GM10847 (cell line): Measurements from ENCODE around the gene LHX4.

Experiments
- POLR2A ChIP-seq: IDR thresholded peaks from 2 replicates; pipeline ENCODE4 v1.6.1; 2011; ENCODE audit not compliant: insufficient read length; ENCODE audit errors: extremely low read depth

The LHX4 gene

DNA sequence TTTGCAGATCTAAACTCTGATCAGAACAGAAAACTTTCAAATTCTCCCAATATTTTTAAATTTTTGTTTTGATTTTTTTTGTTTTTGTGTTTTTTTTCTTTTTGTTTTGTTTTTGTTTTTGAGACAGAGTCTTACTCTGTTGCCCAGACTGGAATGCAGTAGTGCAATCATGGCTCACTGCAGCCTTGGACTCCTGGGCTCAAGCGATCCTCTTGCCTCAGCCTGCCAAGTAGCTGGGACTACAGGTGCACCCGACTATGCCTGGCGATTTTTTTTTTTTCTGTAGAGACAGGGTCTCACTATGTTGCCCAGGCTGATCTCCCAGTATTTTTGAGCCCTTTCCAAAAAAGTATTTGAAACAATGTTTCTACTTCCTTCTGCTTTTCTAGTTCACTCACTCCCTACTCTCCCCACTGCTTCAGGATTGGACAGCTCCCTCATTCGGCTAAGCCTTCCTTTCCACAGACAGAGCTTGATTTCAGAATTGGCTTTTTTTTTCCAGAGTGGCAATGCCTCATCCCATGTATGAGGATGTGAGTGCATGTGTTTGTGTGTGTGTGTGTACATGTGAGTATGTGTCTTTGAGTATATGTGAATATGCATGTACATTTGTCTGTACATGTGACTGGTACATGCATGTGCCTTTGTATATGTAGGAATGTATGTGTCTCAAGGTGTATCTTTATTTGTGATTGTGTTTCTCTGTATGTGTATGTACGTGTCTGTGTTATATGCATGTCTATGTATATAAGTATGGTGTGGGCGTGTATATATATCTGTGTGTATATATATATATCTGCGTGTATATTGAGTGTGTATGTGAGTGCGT, 11.9 kb downstream of the LHX4 start:
- TF ChIP-seq POLR2A, result no peak

DNA sequence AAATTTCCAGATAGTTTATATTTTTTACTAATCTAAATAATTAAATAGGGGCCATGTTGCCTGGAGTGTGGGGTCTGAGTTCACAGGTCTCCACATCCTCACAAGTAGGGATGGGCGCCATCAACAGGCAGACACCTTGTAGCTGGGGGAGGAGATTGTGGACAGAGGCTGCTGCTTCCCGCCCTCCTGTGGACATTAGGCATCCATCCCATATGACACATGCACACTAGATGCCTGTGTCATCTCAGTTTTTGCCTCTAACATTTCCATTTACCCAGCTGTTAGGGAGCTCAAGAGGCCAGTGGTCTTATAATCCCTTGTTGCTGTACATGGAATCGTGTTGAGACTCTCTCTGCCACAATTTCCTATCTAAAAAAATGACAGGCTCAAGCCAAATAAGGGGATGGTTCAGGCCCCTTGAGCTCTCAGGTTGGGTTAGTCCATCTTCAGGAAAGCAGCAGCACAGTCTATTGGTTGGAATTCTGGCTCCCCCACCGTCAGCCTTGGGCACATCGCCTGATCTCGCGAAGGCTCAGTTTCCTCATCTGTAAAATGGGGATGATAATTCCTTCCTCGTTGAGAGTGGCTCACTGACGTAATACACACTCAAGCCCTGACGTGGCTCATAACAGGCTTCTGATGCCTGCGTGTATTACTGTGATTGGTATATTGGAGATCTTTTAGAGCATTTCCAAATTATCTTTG, 13.6 kb downstream of the LHX4 start:
- TF ChIP-seq POLR2A, result no peak

DNA sequence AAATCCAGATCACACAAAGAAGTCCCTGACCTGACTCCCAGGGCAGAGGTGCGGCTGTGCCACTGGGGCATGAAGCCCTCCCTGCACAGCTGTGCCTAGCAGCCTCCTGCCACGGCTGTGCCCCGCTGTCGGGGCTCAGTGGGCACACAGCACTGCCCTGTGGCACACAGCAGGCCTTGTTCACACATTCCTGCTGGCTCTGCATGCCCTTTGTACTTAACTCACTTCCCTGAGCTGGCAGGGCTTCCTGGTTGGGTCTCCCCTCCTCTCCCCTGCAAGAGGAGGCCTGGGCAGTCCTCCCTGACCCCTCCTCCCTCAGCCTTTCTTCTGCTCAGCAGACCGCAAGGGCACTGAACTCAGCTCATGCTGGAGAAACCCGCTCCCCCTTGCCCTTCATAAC, 14.8 kb downstream of the LHX4 start:
- no peak for TF ChIP-seq POLR2A

DNA sequence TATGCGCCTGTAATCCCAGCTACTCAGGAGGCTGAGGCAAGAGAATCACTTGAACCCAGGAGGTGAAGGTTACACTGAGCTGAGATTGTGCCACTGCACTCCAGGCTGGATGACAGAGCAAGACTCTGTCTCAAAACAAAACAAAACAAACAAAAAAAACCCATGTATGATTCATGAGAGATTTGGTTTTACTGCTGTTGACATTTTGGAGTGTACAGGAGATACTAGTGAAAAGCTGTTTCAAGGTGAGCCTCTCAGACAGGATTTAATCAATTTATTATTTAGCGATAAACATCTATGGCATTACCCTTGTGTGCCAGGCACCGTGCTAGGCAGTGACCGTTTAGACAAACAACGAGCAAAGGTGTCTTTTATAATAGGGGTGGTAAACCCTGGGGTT, 16.5 kb downstream of the LHX4 start:
- no peak for TF ChIP-seq POLR2A

DNA sequence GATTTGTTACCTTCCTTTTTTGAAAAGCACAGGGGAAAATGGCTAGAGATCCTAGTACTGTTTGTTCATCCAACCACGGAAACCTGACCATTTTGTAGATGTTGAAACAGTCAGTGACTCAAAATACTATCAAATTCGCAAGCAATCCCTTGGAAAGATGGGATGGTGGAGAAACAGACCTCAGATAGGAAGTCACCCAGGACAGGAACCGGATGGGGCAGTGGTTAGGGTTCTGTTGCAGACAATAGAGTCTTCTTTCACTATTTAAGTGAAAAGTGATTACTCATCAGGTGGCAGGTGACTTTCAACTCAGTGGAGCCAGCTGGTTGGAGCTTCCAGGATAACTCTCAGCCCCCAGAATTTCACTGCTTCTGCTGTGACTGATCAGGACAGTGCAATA, 17.0 kb downstream of the LHX4 start:
- TF ChIP-seq POLR2A, result no peak

DNA sequence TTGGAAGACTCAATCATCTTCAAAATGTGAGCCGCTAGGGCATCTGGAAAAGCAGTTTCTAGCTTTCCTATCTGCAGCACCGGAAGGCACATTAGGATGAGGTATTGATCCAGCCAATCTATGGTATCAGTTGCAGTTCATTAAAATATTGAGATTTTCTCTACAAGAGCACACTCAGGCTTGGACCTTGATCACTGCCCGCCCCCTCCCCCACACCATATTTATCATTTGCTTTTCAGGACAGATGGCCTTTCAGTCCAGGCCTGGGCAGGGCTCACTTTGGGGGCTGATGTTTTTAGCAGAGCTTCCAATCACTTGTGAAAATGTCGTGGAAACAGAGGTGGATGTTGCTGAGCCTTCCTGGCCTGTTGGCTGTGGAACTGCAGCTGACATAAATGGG, 17.5 kb downstream of the LHX4 start:
- TF ChIP-seq POLR2A, result no peak

DNA sequence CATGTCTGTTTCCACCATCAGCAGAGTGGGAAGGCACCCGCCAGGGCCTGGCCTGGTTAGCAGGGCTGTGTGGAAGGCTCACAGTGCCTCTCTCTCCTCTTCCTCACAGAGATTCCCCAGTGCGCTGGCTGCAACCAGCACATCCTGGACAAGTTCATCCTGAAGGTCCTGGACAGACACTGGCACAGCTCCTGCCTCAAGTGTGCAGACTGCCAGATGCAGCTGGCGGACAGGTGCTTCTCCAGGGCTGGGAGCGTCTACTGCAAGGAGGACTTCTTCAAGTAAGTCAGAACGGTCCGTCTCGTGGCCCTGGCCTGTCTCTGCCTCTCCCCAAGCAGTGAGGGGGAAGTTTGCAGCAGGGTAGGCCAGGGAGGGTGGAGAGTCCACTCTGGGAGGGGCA, 18.1 kb downstream of the LHX4 start:
- no peak for TF ChIP-seq POLR2A

DNA sequence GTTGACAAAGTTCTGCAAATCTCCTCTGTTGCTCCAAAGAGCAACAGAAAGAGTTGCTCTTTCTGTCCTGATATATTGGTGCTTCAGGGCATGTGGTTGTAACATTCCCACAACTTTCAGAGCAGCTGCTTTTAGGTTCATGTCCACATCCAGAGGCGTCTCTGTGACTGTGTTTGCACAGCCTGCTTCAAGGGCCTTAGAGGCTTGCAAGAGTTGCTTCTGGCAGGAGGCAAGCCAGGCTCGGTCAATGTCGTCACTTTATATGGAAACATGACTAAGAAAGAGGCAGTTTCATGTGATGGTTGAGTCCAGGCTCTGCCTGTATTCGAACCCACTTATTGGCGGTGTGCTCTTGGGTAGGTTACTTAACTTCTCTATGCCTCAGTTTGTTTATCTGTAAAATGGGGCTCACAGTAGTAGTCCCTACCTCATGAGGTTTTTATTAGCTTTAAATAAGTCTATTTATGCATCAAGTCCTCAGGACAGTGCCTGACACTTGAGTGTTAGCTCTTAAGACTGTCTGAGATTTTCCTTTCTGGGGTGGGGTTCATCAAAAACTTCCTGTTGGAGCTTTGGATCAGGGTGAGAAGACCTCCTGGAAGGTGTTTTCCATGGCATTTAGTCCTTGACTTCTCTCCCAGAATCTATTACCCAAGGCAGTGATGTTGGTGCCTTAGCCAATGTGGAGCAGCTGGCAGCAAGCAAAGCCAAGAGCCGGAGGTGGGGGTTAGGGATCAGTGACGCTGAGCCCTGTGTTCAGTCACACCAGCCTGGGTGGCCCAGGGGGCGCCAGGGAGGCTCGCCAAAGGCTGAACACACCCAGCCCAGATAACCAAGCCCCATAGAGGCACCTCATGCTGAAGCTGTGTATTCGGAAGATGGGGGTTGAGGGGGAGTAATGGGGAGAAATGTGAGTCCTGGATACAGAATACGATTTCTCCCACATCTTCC, 18.9 kb downstream of the LHX4 start:
- TF ChIP-seq POLR2A, result no peak

DNA sequence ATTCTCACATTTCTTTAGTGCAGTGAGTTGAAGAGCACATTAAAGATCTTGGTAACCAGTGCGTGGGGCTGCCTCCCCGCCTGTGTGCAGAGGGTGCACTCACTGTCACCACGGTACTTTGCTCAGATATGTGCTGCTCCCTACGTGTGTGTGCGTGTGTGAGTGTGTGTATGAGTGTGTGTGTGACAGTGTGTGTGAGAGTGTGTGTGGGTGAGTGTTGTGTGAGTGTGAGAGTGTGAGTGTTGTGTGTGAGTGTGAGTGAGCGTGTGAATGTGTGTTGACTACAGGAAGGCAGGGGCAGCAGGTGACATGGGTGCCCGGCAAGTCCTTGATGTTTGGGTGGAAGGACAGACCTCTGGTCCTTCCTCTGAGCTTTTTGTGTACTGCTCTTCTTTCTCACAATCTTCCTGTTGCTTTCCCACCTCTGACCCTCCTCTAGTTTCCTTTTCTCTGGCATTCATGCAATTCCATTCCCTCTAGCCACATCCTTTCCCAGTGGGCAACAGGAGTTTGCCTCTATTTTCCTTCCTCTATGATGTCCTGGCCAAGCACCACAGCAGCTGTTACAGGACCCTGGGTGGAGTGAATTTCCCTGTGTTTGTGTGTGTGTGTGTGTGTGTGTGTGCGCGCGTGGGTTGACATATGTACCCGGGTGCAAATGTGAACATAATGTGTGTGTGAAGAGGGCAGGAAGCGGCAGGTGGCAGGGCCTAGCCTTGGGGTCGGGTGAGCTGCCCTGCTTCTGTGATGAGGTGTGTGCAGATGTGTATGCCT, 19.8 kb downstream of the LHX4 start:
- TF ChIP-seq POLR2A, result no peak

DNA sequence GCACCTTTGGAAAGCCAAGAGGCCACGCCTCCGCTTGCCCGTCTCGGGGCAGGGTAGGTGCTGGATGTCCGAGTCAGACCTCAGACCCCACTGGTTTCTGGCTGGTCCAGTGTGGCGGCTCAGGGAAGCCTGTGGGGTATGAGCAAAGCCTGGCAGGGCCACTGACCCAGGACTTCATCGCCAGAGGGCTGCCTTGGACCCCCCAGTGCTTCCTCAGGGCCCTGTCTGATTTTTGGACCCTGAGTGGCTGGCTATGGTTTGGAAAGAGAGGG, 20.4 kb downstream of the LHX4 start:
- TF ChIP-seq POLR2A, result no peak

DNA sequence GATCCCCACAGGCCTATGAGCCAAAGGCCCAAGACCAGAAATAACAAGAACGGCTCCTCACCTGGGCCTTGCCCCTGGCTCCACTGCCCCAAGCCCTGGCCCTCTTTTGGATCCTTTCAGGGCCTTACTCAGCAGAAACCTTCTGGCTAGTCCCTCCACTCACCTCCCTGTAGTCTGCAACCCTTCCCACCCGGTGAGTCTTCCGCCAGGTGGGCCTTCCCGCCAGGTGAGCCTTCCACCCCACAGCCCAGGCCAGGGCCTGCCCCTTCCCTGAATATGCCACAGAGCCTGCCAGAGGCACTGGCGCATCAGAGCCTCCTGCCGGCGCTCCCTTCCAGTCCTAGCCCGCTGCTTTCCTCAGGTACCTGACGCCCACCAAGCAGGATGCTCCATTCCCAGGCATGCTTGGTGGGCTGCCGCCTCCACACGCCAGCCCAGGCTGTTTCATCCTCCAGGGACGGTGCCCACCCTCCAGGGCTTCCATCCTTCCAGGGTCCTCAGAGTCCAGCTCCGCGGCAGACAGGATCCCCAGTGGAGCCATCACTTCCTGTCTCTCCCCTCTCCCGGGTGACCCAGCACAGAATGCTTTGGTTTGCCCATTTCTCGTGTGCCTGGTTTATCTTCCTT, 20.9 kb downstream of the LHX4 start:
- no peak for TF ChIP-seq POLR2A

DNA sequence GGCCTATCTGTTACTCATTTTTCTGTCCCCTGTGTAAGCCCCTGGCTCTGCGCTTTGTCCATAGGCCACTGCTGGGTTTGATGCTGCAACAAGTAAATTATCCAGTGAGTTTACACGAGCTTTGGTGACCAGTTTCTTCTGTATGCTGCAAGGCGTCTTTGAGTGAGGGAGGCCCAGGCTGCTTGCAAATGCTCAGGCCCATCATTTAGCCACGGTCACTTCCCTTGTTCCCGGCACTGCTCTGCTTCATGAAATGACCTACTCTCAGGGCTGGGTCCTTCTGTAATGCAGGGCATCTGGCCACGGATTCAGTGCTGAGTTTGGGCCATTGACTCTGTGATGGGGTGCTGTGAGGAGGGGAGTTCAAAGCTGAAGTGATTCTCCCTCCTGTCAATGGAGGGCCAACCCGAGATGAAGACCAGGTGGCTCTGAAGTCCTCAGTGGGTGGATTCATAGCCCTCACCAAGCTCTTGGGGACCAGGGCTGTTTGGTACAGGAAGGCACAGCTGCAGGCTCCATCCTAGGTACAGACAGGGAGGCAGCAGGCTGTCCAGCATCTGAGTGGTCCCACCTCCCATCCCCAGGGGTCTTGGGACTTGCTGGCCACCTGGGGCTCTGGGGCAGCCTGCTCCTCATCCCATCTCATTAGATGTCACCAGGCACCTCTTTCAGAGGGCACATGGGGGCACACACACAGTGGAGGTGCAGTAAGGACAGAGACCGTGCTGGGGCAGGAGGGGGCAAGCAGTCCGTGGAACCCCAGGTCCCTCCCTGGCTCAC, 21.7 kb downstream of the LHX4 start:
- no peak for TF ChIP-seq POLR2A

DNA sequence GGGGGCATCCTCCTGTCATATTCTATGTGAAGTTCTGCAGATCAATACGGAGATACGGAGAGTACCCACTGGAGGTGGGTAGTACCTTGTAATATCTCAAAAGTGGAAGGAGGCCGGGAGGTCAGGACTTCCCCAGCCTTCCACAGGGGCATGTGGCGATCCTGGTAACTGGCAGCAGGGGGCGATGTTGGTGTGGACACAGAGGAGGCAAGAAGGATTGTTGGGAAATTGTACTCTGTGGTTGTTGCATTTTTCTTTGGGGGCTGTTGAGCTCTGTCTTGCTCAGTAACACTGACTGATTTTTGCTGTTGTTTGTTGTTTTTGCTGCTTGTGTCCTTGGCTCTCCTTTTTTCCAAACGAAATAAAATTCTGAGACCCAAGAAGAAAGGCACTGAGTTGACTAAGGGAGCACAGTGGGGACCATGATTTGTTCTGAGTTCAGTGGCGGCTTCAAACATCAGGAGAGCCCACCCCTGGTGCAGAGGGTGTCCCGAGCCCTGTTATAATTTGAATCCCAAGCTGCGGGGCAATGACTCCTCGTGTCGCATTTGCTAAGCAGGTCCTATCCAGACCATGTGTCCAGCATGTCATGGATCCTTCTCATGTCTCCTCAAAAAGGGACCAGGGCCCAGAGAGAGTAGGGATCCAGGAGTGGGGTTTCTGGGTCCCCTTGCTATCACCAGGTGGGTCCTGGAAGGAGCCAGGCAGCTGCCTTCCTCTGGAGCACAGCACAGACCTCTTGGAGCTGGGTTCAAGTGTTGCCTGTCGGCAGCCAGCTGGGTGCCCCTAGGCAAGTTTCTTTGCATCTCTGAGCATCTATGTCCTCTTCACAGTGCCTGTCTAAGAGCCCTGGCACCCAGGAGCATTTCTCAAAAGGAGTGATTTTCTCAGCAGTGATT, 22.8 kb downstream of the LHX4 start:
- TF ChIP-seq POLR2A, result no peak
